WTC11 (cell line): ENCODE results near the gene GALNT2.

Experiments
- NR3C1 ChIP-seq: sonication (generic); formaldehyde crosslinking; conservative IDR thresholded peaks from 2 replicates; pipeline ENCODE4 v1.8.1; 2023; ENCODE audit warnings: low read depth, mild to moderate bottlenecking, missing genetic modification reagents
- TF ChIP-seq, protein P1 (sequence below): sonication (generic); formaldehyde crosslinking; IDR thresholded peaks from 2 replicates; pipeline ENCODE4 v1.8.1; 2022; ENCODE audit warnings: low read depth, missing genetic modification reagents, borderline replicate concordance
- TF ChIP-seq, protein P2 (sequence below): fragments of 200-600 bp; IDR thresholded peaks from 2 replicates; pipeline ENCODE4 v1.8.0; 2022; ENCODE audit warnings: antibody characterized with exemption

DNA sequence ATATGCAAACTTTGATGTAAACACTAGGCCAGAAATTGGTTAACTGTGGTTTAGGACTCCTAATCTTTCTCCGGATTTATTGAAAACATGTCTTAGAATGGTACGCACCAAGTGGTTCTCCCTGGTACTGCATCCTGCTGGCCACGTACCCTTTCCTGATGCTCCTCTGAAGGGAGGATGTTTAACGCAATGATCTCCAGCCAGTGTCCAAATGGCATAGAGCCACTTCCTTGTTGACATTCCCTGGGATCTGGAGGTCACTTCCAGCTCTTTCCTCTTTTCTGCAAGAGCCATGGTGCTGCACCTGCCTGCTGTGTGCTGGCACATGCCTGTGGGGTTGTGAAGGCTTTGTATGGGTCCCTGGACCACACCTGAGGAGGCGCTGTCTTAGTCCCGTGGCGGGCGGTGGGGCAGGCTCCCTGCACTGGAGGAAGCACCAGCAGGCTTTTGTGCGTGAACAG, 53.9 kb downstream of the GALNT2 start:
- TF ChIP-seq NR3C1 (CRISPR knock-in tag): no peak
- TF ChIP-seq, protein P1, sequence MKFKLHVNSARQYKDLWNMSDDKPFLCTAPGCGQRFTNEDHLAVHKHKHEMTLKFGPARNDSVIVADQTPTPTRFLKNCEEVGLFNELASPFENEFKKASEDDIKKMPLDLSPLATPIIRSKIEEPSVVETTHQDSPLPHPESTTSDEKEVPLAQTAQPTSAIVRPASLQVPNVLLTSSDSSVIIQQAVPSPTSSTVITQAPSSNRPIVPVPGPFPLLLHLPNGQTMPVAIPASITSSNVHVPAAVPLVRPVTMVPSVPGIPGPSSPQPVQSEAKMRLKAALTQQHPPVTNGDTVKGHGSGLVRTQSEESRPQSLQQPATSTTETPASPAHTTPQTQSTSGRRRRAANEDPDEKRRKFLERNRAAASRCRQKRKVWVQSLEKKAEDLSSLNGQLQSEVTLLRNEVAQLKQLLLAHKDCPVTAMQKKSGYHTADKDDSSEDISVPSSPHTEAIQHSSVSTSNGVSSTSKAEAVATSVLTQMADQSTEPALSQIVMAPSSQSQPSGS (CRISPR knock-in tag): no peak
- TF ChIP-seq, protein P2, sequence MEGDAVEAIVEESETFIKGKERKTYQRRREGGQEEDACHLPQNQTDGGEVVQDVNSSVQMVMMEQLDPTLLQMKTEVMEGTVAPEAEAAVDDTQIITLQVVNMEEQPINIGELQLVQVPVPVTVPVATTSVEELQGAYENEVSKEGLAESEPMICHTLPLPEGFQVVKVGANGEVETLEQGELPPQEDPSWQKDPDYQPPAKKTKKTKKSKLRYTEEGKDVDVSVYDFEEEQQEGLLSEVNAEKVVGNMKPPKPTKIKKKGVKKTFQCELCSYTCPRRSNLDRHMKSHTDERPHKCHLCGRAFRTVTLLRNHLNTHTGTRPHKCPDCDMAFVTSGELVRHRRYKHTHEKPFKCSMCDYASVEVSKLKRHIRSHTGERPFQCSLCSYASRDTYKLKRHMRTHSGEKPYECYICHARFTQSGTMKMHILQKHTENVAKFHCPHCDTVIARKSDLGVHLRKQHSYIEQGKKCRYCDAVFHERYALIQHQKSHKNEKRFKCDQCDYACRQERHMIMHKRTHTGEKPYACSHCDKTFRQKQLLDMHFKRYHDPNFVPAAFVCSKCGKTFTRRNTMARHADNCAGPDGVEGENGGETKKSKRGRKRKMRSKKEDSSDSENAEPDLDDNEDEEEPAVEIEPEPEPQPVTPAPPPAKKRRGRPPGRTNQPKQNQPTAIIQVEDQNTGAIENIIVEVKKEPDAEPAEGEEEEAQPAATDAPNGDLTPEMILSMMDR: peak; percentile 84
